ENCODE measurements around the gene ANKRD39.

DNA sequence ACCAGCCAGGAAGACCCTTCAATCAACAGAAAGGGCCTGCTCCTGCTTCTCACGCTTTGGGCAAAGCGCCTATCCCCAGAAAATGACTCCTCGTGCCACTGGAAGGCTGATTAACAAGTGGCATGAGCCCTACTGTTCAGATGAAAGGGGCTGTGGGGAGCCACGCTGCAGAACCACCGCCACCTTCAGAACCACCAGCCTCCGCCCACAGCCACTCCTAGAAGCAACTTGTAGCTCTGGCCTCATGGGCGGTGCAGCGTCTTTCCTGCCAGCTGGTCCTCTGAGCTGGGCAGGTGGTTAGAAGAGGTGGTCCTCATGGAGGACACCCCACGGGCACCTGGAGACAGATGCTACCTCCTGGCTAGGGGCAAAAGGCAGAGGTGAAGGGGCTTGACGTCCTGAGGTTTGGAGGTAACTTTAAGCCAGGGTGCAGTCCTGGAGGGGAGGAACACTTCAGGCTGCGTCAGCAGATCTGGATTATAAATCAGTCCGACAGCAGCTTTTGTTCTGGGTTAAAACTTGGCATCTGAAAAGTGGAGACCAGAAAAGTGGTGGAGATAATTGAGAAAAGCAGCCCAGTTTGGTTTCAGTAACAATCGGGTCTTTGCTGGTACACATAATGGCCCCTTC is 12.9 kb upstream of the ANKRD39 start:
- TF ChIP-seq, protein P1, sequence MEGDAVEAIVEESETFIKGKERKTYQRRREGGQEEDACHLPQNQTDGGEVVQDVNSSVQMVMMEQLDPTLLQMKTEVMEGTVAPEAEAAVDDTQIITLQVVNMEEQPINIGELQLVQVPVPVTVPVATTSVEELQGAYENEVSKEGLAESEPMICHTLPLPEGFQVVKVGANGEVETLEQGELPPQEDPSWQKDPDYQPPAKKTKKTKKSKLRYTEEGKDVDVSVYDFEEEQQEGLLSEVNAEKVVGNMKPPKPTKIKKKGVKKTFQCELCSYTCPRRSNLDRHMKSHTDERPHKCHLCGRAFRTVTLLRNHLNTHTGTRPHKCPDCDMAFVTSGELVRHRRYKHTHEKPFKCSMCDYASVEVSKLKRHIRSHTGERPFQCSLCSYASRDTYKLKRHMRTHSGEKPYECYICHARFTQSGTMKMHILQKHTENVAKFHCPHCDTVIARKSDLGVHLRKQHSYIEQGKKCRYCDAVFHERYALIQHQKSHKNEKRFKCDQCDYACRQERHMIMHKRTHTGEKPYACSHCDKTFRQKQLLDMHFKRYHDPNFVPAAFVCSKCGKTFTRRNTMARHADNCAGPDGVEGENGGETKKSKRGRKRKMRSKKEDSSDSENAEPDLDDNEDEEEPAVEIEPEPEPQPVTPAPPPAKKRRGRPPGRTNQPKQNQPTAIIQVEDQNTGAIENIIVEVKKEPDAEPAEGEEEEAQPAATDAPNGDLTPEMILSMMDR (conservative IDR thresholded peaks at IDR 0.05 in 1 of 2, IDR thresholded peaks at IDR 0.05 in 1 of 2; ENCODE audit: low read depth in 1 of 2, low read length in 2 of 2) = no peak
- TF ChIP-seq EZH2 (IDR thresholded peaks at IDR 0.05; ENCODE audit: low read length, missing control alignments) = no peak

All from fibroblast of lung (primary cell).